CD4-positive, CD25-positive, alpha-beta regulatory T cell (primary cell): ENCODE data around the gene DYSF. TPM values are rescaled to one million over a fixed set of nuclear protein-coding genes. Genes with fewer than 3 reads are reported as not detected.

ENCODE experiments used
- ATAC-seq, 2 donors: fragments of 150-1000 bp; cut with Tn5 transposase; one replicate each; pipeline ENCODE4 v1.10.0; 2021; ENCODE audit warnings: low read depth in 2 of 2, moderate number of reproducible peaks in 2 of 2, moderate library complexity in 1 of 2
- DNase-seq, 3 donors: peaks; one replicate each; pipeline versions ENCODE4 v3.0.0 to v3.0.0-alpha.2; 2012 to 2022; ENCODE audit warnings: mixed read lengths in 1 of 3
- H3K27ac ChIP-seq: one replicate; pipeline ENCODE4 v1.7.0; 2013; ENCODE audit warnings: mild to moderate bottlenecking, low read length; ENCODE audit not compliant: insufficient read depth, poor library complexity, severe bottlenecking
- H3K27me3 ChIP-seq: one replicate; pipeline ENCODE4 v1.7.0; 2013; ENCODE audit warnings: low read length; ENCODE audit not compliant: control insufficient read depth, insufficient read depth
- H3K36me3 ChIP-seq: one replicate; pipeline ENCODE4 v1.7.0; 2013; ENCODE audit warnings: mild to moderate bottlenecking, low read length, moderate library complexity; ENCODE audit not compliant: control insufficient read depth, insufficient read depth
- H3K4me1 ChIP-seq: 2 replicates; pipeline ENCODE4 v1.7.0; 2013; ENCODE audit warnings: mild to moderate bottlenecking, low read length; ENCODE audit not compliant: insufficient read depth, control insufficient read depth, poor library complexity, severe bottlenecking
- H3K4me3 ChIP-seq: one replicate; pipeline ENCODE4 v1.7.0; 2013; ENCODE audit warnings: low read depth, mild to moderate bottlenecking, low read length, moderate library complexity
- H3K9me3 ChIP-seq, 2 experiments: 1 replicate in 1 of 2; 2 replicates in 1 of 2; pipeline ENCODE4 v1.7.0; 2013; ENCODE audit warnings: low read length in 2 of 2, mild to moderate bottlenecking in 1 of 2, moderate library complexity in 1 of 2; ENCODE audit not compliant: control insufficient read depth in 2 of 2
- H3K27ac Mint-ChIP-seq, 3 donors: one replicate each; pipeline ENCODE4 v1.8.0; 2020 to 2022; ENCODE audit warnings: mild to moderate bottlenecking in 3 of 3, mixed read lengths in 3 of 3, moderate library complexity in 2 of 3
- H3K27me3 Mint-ChIP-seq: one replicate; pipeline ENCODE4 v1.8.0; 2022; ENCODE audit warnings: mild to moderate bottlenecking, mixed read lengths
- H3K36me3 Mint-ChIP-seq: one replicate; pipeline ENCODE4 v1.8.0; 2020; ENCODE audit warnings: mixed read lengths
- H3K4me1 Mint-ChIP-seq, 4 donors: one replicate each; pipeline ENCODE4 v1.8.0; 2020 to 2022; ENCODE audit warnings: mixed read lengths in 4 of 4, mild to moderate bottlenecking in 1 of 4
- H3K4me3 Mint-ChIP-seq, 4 donors: one replicate each; pipeline ENCODE4 v1.8.0; 2020 to 2022; ENCODE audit warnings: mild to moderate bottlenecking in 4 of 4, mixed read lengths in 4 of 4, moderate library complexity in 3 of 4
- H3K9me3 Mint-ChIP-seq, 7 donors: one replicate each; pipeline ENCODE4 v1.8.0; 2020 to 2022; ENCODE audit warnings: mixed read lengths in 7 of 7, mild to moderate bottlenecking in 3 of 7, moderate library complexity in 2 of 7
- polyA plus RNA-seq, 4 donors: library from polyadenylated mRNA; unstranded; fragments of 300-500 nt; fragmentation: Illumina TruSeq; gene quantifications; one replicate each; pipeline ENCODE4 v1.2.3, GENCODE V29; 2021
- total RNA-seq: library from RNA; stranded (reverse); gene quantifications from one replicate; pipeline ENCODE4 v1.2.3, GENCODE V29; 2022

The DYSF gene
- total and polyA plus RNA-seq, 5 donors from 2014 or later, result 0.10 to 0.13 TPM; not detected in 3

DNA sequence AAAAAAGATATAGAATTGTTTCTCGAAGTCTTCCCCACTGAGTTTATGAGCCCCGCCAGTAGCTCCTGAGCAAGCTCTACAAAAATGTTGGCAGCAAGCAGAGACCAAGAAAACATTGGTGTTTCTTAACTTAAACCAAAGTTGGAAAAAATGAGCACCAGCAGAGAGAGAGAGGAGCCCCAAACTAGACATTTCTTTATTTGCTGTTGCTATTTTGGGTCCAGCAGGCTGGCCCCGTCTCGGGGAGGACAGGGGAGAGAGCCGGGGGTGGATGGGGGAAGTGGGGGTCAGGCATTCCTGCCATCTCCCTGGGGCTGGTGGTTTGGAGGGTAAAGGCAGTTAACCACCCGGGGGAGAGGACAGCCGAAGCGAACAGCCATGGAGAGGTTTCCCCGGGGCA is 113.0 kb downstream of the DYSF start:
- ATAC-seq, result no peak

GRCh38 chr2:71567625-71568024 is 114.3 kb downstream of the DYSF start:
- Histone ChIP-seq H3K9me3 (no peaks in the 10 kb centered on the region), H3K36me3 (no peaks in the 10 kb centered on the region), H3K4me3 (no peak overlapping the region), H3K27ac (no peak overlapping the region), H3K4me1 (no peaks in the 10 kb centered on the region), H3K27me3 (no peaks in the 10 kb centered on the region)
- H3K27ac Mint-ChIP-seq, result no peak overlapping the region
- no peaks in the 10 kb centered on the region for H3K27me3 Mint-ChIP-seq
- no peak overlapping the region for H3K4me3 Mint-ChIP-seq
- ATAC-seq (no peak), DNase-seq (no peak)
- H3K9me3 Mint-ChIP-seq, result peaks cover 0 to 5% (median 0%) of the 10 kb centered on the region in 7 donors
- H3K36me3 Mint-ChIP-seq, result no peaks in the 10 kb centered on the region
- H3K4me1 Mint-ChIP-seq, result no peaks in the 10 kb centered on the region

More for the DNA sequence above, 113.0 kb downstream of the DYSF start:
- Histone ChIP-seq H3K9me3 (no peaks in the 10 kb centered on the region), H3K36me3 (no peaks in the 10 kb centered on the region), H3K27me3 (no peaks in the 10 kb centered on the region), H3K4me3 (no peak overlapping the region), H3K27ac (no peak overlapping the region), H3K4me1 (no peaks in the 10 kb centered on the region)
- Mint-ChIP-seq H3K27me3 (no peaks in the 10 kb centered on the region), H3K9me3 (peaks cover 0 to 5% (median 0%) of the 10 kb centered on the region in 7 donors), H3K4me1 (no peaks in the 10 kb centered on the region), H3K27ac (no peak overlapping the region), H3K36me3 (no peaks in the 10 kb centered on the region), H3K4me3 (no peak overlapping the region)
- DNase-seq, result no peak

DNA sequence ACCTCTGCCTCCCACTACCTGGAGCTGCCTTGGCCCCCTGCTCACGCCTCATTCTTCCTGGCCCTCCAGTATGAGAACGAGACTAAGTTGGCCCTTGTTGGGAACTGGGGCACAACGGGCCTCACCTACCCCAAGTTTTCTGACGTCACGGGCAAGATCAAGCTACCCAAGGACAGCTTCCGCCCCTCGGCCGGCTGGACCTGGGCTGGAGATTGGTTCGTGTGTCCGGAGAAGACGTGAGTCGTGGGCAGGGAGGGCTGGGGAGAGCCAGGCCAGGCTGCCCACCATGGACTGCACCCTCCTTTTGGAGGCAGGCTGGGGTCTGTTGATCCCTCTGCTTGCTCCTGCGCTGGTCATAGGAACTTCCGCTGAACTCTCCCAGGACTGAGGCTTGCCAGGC is 114.7 kb downstream of the DYSF start:
- no peaks in the 10 kb centered on the region for H3K9me3 ChIP-seq
- Mint-ChIP-seq H3K4me1 (no peaks in the 10 kb centered on the region), H3K36me3 (no peaks in the 10 kb centered on the region), H3K27ac (no peak overlapping the region), H3K4me3 (no peak overlapping the region), H3K9me3 (peaks cover 0 to 5% (median 0%) of the 10 kb centered on the region in 7 donors), H3K27me3 (no peaks in the 10 kb centered on the region)
- H3K36me3 ChIP-seq, result no peaks in the 10 kb centered on the region
- ATAC-seq, result no peak
- no peak overlapping the region for H3K4me3 ChIP-seq
- H3K4me1 ChIP-seq, result no peaks in the 10 kb centered on the region
- no peak for DNase-seq
- no peak overlapping the region for H3K27ac ChIP-seq
- H3K27me3 ChIP-seq, result no peaks in the 10 kb centered on the region

- peaks cover 0 to 5% (median 0%) of the 10 kb centered on the region in 7 donors for H3K9me3 Mint-ChIP-seq
- no peak for DNase-seq
Measured at GRCh38 chr2:71570511-71570910, 117.2 kb downstream of the DYSF start.

GRCh38 chr2:71570951-71571460 is 117.6 kb downstream of the DYSF start:
- ATAC-seq (no peak), DNase-seq (no peak)
- H3K27me3 Mint-ChIP-seq, result no peaks in the 10 kb centered on the region
- H3K4me3 ChIP-seq, result no peak overlapping the region
- peaks cover 0 to 5% (median 0%) of the 10 kb centered on the region in 7 donors for H3K9me3 Mint-ChIP-seq
- H3K4me3 Mint-ChIP-seq, result no peak overlapping the region
- H3K27me3 ChIP-seq, result no peaks in the 10 kb centered on the region
- H3K36me3 Mint-ChIP-seq, result no peaks in the 10 kb centered on the region
- no peak overlapping the region for H3K27ac Mint-ChIP-seq
- H3K4me1 ChIP-seq, result no peaks in the 10 kb centered on the region
- no peaks in the 10 kb centered on the region for H3K4me1 Mint-ChIP-seq
- H3K27ac ChIP-seq, result no peak overlapping the region
- no peaks in the 10 kb centered on the region for H3K36me3 ChIP-seq
- no peaks in the 10 kb centered on the region for H3K9me3 ChIP-seq

More at GRCh38 chr2:71570511-71570910, 117.2 kb downstream of the DYSF start:
- ATAC-seq, result no peak
- Histone ChIP-seq H3K4me1 (no peaks in the 10 kb centered on the region), H3K9me3 (no peaks in the 10 kb centered on the region), H3K27ac (no peak overlapping the region), H3K27me3 (no peaks in the 10 kb centered on the region), H3K36me3 (no peaks in the 10 kb centered on the region), H3K4me3 (no peak overlapping the region)
- no peak overlapping the region for H3K27ac Mint-ChIP-seq
- H3K4me3 Mint-ChIP-seq, result no peak overlapping the region
- H3K27me3 Mint-ChIP-seq, result no peaks in the 10 kb centered on the region
- no peaks in the 10 kb centered on the region for H3K4me1 Mint-ChIP-seq
- H3K36me3 Mint-ChIP-seq, result no peaks in the 10 kb centered on the region

- Mint-ChIP-seq H3K27ac (no peak overlapping the region), H3K36me3 (no peaks in the 10 kb centered on the region), H3K27me3 (no peaks in the 10 kb centered on the region), H3K4me3 (no peak overlapping the region), H3K4me1 (no peaks in the 10 kb centered on the region), H3K9me3 (peaks cover 0 to 5% (median 0%) of the 10 kb centered on the region in 7 donors)
- no peaks in the 10 kb centered on the region for H3K36me3 ChIP-seq
- no peak for ATAC-seq
- no peaks in the 10 kb centered on the region for H3K9me3 ChIP-seq
- H3K27me3 ChIP-seq, result no peaks in the 10 kb centered on the region
- H3K4me1 ChIP-seq, result no peaks in the 10 kb centered on the region
- H3K27ac ChIP-seq, result no peak overlapping the region
- H3K4me3 ChIP-seq, result no peak overlapping the region
- no peak for DNase-seq
Measured at GRCh38 chr2:71571945-71572344, 118.6 kb downstream of the DYSF start.

DNA sequence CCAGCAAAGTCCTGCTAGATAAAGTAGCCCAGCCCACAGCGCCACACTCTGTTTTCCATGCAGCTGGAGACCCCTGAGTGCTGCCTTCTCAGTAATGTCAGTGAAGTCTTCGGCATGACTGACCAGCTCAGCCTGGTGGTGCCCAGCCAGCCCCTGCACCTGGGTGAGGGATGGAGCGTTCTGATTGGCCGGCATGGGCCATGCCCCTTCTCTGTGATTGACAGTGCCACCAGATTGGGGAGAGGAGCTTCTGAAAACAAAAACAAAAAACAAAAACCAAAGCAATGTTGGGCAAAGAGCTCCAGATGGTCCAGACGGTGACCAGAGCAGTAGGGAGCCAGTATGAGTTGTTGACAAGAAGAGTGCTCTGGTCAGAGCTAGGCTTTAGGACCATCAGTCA is 122.6 kb downstream of the DYSF start:
- Mint-ChIP-seq H3K9me3 (peaks cover 0 to 4% (median 0%) of the 10 kb centered on the region in 7 donors), H3K36me3 (no peaks in the 10 kb centered on the region), H3K4me1 (no peaks in the 10 kb centered on the region), H3K27ac (no peak overlapping the region), H3K27me3 (no peaks in the 10 kb centered on the region), H3K4me3 (no peak overlapping the region)
- Histone ChIP-seq H3K4me3 (no peak overlapping the region), H3K27me3 (no peaks in the 10 kb centered on the region), H3K27ac (no peak overlapping the region), H3K36me3 (no peaks in the 10 kb centered on the region), H3K9me3 (no peaks in the 10 kb centered on the region), H3K4me1 (no peaks in the 10 kb centered on the region)
- ATAC-seq (no peak), DNase-seq (no peak)

- DNase-seq (no peak), ATAC-seq (no peak)
- Histone ChIP-seq H3K27ac (no peak overlapping the region), H3K36me3 (no peaks in the 10 kb centered on the region), H3K4me1 (no peaks in the 10 kb centered on the region), H3K9me3 (no peaks in the 10 kb centered on the region), H3K27me3 (no peaks in the 10 kb centered on the region), H3K4me3 (no peak overlapping the region)
- H3K36me3 Mint-ChIP-seq, result no peaks in the 10 kb centered on the region
- no peak overlapping the region for H3K27ac Mint-ChIP-seq
- no peaks in the 10 kb centered on the region for H3K27me3 Mint-ChIP-seq
- no peak overlapping the region for H3K4me3 Mint-ChIP-seq
- no peaks in the 10 kb centered on the region for H3K4me1 Mint-ChIP-seq
- peaks cover 0 to 4% (median 0%) of the 10 kb centered on the region in 7 donors for H3K9me3 Mint-ChIP-seq
Measured at GRCh38 chr2:71576541-71576940, 123.2 kb downstream of the DYSF start.
